ENCODE results near the gene WSB2. TPM values are rescaled to one million over a fixed set of nuclear protein-coding genes. Genes with fewer than 3 reads are reported as not detected.

WSB2 gene
- total and polyA plus RNA-seq, 9 of the 15 experiments (the other 6 are each of a cell fraction or from before 2014, with no cell fraction given) = 31.4 to 77.6 (median 52.6) TPM

DNA sequence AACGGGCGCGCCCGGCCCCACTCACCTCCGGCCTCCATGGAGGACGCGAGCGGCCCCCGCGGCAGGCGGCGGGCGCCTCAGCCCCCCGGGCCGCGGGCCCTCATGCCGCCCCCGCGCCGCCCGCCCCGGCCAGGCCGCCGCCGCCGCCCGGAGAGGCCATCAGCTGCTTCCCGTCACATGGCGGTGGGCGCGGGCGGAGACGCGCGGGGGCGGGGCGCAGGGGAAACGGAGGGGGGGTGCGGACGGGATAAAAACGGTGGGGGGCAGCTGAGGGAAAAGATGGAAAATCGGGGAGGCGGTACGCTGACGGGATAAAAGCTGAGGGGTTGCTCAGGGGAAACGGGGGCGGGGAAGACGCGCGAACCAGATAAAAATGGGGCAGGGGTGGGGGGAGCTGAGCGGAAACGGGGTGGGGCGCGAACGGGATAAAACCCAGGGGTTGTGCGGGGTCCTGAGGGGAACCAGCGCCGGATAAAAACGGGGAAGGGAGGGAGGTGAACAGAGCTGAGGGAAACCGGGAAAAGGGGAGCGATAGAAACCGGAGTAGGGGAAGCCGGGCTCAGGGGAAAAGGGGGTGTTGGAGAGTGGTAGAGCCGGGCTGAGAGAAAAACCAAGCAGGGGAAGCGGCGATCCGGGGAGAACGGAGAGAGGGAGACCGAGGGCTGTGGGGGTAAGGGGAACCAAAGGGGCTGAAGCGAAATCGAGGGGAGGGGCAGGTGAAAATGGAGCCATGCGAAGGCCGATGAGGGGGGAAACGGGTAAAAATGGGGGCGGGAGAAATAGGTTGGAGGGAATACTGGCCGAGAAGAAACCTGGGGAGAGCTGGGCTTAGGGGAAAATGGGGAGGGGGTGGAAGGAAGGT lies at the start of gene WSB2 (continued):
- TF ChIP-seq, protein P1, sequence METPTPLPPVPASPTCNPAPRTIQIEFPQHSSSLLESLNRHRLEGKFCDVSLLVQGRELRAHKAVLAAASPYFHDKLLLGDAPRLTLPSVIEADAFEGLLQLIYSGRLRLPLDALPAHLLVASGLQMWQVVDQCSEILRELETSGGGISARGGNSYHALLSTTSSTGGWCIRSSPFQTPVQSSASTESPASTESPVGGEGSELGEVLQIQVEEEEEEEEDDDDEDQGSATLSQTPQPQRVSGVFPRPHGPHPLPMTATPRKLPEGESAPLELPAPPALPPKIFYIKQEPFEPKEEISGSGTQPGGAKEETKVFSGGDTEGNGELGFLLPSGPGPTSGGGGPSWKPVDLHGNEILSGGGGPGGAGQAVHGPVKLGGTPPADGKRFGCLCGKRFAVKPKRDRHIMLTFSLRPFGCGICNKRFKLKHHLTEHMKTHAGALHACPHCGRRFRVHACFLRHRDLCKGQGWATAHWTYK (CRISPR knock-in tag; IDR thresholded peaks at IDR 0.05) = no peak
- TF ChIP-seq POLR2H (tag; IDR thresholded peaks at IDR 0.05; ENCODE audit: low read depth) (peak; percentile 70), FOXJ2 (tag; IDR thresholded peaks at IDR 0.05) (no peak), ELF1 (tag; IDR thresholded peaks at IDR 0.05) (peak; percentile 49; the same call in 1 of the 2 replicates), ARID2 (IDR thresholded peaks at IDR 0.05) (peak; percentile 14; the same call in 1 of the 2 replicates), TFAM (CRISPR knock-in tag; conservative IDR thresholded peaks at IDR 0.05) (no peak), HDAC6 (IDR thresholded peaks at IDR 0.05; ENCODE audit: low read depth, low read length) (no peak), KDM2B (CRISPR knock-in tag; IDR thresholded peaks at IDR 0.05) (no peak), CBFA2T3 (IDR thresholded peaks at IDR 0.05) (no peak), ARID1B (IDR thresholded peaks at IDR 0.05) (peak; percentile 38), ZNF239 (CRISPR knock-in tag; IDR thresholded peaks at IDR 0.05) (no peak), C11orf30 (IDR thresholded peaks at IDR 0.05; ENCODE audit: low read depth) (no peak), ILK (tag; IDR thresholded peaks at IDR 0.05; ENCODE audit: borderline replicate concordance, low read depth) (no peak), MTA1 (IDR thresholded peaks at IDR 0.05; ENCODE audit: borderline replicate concordance) (no peak; the same call in none of the 2 replicates), SMARCE1 (IDR thresholded peaks at IDR 0.05) (peak; percentile 62; the same call in 1 of the 2 replicates), SMAD1 (IDR thresholded peaks at IDR 0.05; ENCODE audit: low read depth, low read length, partially characterized antibody) (no peak), ETV6 (IDR thresholded peaks at IDR 0.05; ENCODE audit: borderline replicate concordance in 1 of 2, low read depth in 2 of 2, low read length in 1 of 2) (no peak), ETV6 (CRISPR knock-in tag; IDR thresholded peaks at IDR 0.05; ENCODE audit: borderline replicate concordance) (no peak), GABPA (tag; conservative IDR thresholded peaks at IDR 0.05; ENCODE audit: low read depth) (peak; percentile 81), HNRNPK (IDR thresholded peaks at IDR 0.05; ENCODE audit: low read depth, low read length, poor library complexity, severe bottlenecking) (no peak), ZNF184 (CRISPR knock-in tag; IDR thresholded peaks at IDR 0.05) (no peak)
- TF ChIP-seq, protein P2, sequence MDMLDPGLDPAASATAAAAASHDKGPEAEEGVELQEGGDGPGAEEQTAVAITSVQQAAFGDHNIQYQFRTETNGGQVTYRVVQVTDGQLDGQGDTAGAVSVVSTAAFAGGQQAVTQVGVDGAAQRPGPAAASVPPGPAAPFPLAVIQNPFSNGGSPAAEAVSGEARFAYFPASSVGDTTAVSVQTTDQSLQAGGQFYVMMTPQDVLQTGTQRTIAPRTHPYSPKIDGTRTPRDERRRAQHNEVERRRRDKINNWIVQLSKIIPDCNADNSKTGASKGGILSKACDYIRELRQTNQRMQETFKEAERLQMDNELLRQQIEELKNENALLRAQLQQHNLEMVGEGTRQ (CRISPR knock-in tag; IDR thresholded peaks at IDR 0.05) = peak; percentile 76
- TF ChIP-seq, protein P3, sequence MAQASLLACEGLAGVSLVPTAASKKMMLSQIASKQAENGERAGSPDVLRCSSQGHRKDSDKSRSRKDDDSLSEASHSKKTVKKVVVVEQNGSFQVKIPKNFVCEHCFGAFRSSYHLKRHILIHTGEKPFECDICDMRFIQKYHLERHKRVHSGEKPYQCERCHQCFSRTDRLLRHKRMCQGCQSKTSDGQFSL (CRISPR knock-in tag; IDR thresholded peaks at IDR 0.05) = no peak; the same call in 1 of the 2 replicates
- TF ChIP-seq, protein P3 (tag; IDR thresholded peaks at IDR 0.05) = peak in 1 of 2 experiments; percentile 77; a peak in 1 of 4 replicates
- TF ChIP-seq, protein P4, sequence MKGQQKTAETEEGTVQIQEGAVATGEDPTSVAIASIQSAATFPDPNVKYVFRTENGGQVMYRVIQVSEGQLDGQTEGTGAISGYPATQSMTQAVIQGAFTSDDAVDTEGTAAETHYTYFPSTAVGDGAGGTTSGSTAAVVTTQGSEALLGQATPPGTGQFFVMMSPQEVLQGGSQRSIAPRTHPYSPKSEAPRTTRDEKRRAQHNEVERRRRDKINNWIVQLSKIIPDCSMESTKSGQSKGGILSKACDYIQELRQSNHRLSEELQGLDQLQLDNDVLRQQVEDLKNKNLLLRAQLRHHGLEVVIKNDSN (CRISPR knock-in tag; IDR thresholded peaks at IDR 0.05) = no peak; the same call in 1 of the 2 replicates

Data from K562 (cell line).